K562 (cell line): ENCODE measurements around the gene TMEM81. TPM values are rescaled to one million over a fixed set of nuclear protein-coding genes. Genes with fewer than 3 reads are reported as not detected.

Source experiments
- ATF7 ChIP-seq: fragments of 450-650 bp; IDR thresholded peaks from 2 replicates; pipeline ENCODE4 v1.7.1; 2014; ENCODE audit warnings: mild to moderate bottlenecking, moderate library complexity
- DDX20 ChIP-seq: fragments of 450-650 bp; IDR thresholded peaks from 2 replicates; pipeline ENCODE4 v1.6.1; 2016; ENCODE audit warnings: missing genetic modification characterization, low read depth, mild to moderate bottlenecking, missing compliant biosample characterization, moderate library complexity
- FOXJ2 ChIP-seq: fragments of 200-800 bp; sonication (Bioruptor generic); IDR thresholded peaks from 2 replicates; pipeline ENCODE4 v1.6.1; 2016; ENCODE audit warnings: missing genetic modification characterization, missing compliant biosample characterization
- GABPA ChIP-seq: fragments of 200-800 bp; sonication (Bioruptor generic); conservative IDR thresholded peaks from 2 replicates; pipeline ENCODE4 v1.6.1; 2016; ENCODE audit warnings: low read depth, missing genetic modification characterization, missing compliant biosample characterization
- GABPB2 ChIP-seq: fragments of 250-450 bp; sonication (Bioruptor Pico); conservative IDR thresholded peaks from 2 replicates; pipeline ENCODE4 v1.5.1; 2021; ENCODE audit warnings: mild to moderate bottlenecking
- NONO ChIP-seq, 2 experiments: fragments of 200-400 bp in 1 of 2; fragments of 450-650 bp in 1 of 2; formaldehyde crosslinking in 1 of 2; IDR thresholded peaks; 2 replicates each; pipeline ENCODE4 v1.6.1; 2017; ENCODE audit warnings: low read depth in 2 of 2, mild to moderate bottlenecking in 2 of 2, moderate library complexity in 2 of 2, low read length in 1 of 2
- PCBP1 ChIP-seq: fragments of 200-400 bp; formaldehyde crosslinking; IDR thresholded peaks from 2 replicates; pipeline ENCODE4 v1.6.1; 2018; ENCODE audit warnings: mild to moderate bottlenecking, low read depth, low read length; ENCODE audit not compliant: poor library complexity, severe bottlenecking
- SMARCE1 ChIP-seq: fragments of 450-650 bp; IDR thresholded peaks from 2 replicates; pipeline ENCODE4 v1.7.1; 2016; ENCODE audit warnings: mild to moderate bottlenecking
- SPI1 ChIP-seq: IDR thresholded peaks from 2 replicates; pipeline ENCODE4 v1.6.1; 2011; ENCODE audit warnings: low read depth, low read length, control low read depth, borderline replicate concordance
- SUPT5H ChIP-seq: fragments of 450-650 bp; IDR thresholded peaks from 2 replicates; pipeline ENCODE4 v1.6.1; 2016
- ZNF785 ChIP-seq: fragments of 250-450 bp; sonication (Bioruptor Pico); IDR thresholded peaks from 2 replicates; pipeline ENCODE4 v1.4.0; 2020; ENCODE audit warnings: mild to moderate bottlenecking
- polyA plus RNA-seq, 8 experiments: library from polyadenylated mRNA; depleted of rRNA in 4 of 8; stranded (reverse) in 5 of 8; unstranded in 3 of 8; fragments of >200 nt; fragmentation: Nextera tagmentation in 2 of 8; fragmentation: Illumina TruSeq in 1 of 8; extraction: Ambion mirVana in 2 of 8; extraction: Trizol in 1 of 8; gene quantifications; 2 replicates each; pipeline versions ENCODE4 v1.2.1 to v1.2.3, GENCODE V29; 2011 to 2014; ENCODE audit warnings: inconsistent platforms in 1 of 8, missing spikeins in 1 of 8
- total RNA-seq, 7 experiments: library from RNA; depleted of rRNA in 6 of 7; stranded (reverse); fragments of >200 nt in 6 of 7; fragmentation: Illumina TruSeq in 2 of 7; extraction: Trizol in 2 of 7; gene quantifications; 2 replicates each; pipeline versions ENCODE4 v1.2.1 to v1.2.3, GENCODE V29; 2011 to 2021; ENCODE audit warnings: low replicate concordance in 1 of 7
- TF ChIP-seq, protein P1 (sequence below): fragments of 450-650 bp; IDR thresholded peaks from 2 replicates; pipeline ENCODE4 v1.6.1; 2018; ENCODE audit not compliant: partially characterized antibody
- TF ChIP-seq, protein P2 (sequence below): fragments of 200-600 bp; sonication (generic); IDR thresholded peaks from one replicate; pipeline ENCODE4 v1.6.1; 2012; ENCODE audit warnings: mild to moderate bottlenecking, low read depth, low read length, inconsistent platforms

Gene TMEM81
- total and polyA plus RNA-seq, 9 of the 15 experiments (the other 6 are each of a cell fraction or from before 2014, with no cell fraction given): 3.2 to 6.1 (median 4.4) TPM

DNA sequence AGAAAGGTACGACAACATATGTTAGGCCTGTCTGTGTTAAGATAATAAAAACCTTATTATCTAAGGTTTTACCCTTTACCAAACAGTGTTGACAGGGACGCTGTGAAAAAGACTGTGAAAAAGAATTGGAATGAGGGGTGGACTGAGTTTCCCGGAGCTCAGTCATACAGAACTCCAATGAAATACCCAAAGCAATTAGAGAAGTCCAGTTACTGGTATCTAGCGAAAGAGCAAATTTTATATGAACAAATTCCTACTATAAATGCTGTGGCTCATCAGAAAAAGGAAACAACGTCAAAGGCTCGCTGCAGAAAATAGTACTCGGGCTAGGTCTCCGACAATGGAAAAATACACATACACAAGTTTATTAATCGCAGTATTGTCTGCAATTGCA lies 38.2 kb upstream of the TMEM81 start (continued):
- TF ChIP-seq, protein P1, sequence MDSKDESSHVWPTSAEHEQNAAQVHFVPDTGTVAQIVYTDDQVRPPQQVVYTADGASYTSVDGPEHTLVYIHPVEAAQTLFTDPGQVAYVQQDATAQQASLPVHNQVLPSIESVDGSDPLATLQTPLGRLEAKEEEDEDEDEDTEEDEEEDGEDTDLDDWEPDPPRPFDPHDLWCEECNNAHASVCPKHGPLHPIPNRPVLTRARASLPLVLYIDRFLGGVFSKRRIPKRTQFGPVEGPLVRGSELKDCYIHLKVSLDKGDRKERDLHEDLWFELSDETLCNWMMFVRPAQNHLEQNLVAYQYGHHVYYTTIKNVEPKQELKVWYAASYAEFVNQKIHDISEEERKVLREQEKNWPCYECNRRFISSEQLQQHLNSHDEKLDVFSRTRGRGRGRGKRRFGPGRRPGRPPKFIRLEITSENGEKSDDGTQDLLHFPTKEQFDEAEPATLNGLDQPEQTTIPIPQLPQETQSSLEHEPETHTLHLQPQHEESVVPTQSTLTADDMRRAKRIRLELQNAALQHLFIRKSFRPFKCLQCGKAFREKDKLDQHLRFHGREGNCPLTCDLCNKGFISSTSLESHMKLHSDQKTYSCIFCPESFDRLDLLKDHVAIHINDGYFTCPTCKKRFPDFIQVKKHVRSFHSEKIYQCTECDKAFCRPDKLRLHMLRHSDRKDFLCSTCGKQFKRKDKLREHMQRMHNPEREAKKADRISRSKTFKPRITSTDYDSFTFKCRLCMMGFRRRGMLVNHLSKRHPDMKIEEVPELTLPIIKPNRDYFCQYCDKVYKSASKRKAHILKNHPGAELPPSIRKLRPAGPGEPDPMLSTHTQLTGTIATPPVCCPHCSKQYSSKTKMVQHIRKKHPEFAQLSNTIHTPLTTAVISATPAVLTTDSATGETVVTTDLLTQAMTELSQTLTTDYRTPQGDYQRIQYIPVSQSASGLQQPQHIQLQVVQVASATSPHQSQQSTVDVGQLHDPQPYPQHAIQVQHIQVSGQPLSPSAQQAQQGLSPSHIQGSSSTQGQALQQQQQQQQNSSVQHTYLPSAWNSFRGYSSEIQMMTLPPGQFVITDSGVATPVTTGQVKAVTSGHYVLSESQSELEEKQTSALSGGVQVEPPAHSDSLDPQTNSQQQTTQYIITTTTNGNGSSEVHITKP: no peak
- TF ChIP-seq SMARCE1 (peak; percentile 53; the same call in 1 of the 2 replicates), GABPA (peak; percentile 68), SPI1 (no peak), SUPT5H (no peak; the same call in none of the 2 replicates), GABPB2 (CRISPR knock-in tag) (no peak), NONO (IDR thresholded peaks at IDR 0.05; ENCODE audit: low read depth in 2 of 2, low read length in 1 of 2) (0 out of 4 replicates have a peak, but pooled peaks of 1 of the 2 experiments have one; percentile 23), FOXJ2 (no peak), PCBP1 (no peak), DDX20 (tag) (no peak), ATF7 (0 out of 2 replicates have a peak, but pooled peaks have one; percentile 35), ZNF785 (CRISPR knock-in tag) (no peak)
- TF ChIP-seq, protein P2, sequence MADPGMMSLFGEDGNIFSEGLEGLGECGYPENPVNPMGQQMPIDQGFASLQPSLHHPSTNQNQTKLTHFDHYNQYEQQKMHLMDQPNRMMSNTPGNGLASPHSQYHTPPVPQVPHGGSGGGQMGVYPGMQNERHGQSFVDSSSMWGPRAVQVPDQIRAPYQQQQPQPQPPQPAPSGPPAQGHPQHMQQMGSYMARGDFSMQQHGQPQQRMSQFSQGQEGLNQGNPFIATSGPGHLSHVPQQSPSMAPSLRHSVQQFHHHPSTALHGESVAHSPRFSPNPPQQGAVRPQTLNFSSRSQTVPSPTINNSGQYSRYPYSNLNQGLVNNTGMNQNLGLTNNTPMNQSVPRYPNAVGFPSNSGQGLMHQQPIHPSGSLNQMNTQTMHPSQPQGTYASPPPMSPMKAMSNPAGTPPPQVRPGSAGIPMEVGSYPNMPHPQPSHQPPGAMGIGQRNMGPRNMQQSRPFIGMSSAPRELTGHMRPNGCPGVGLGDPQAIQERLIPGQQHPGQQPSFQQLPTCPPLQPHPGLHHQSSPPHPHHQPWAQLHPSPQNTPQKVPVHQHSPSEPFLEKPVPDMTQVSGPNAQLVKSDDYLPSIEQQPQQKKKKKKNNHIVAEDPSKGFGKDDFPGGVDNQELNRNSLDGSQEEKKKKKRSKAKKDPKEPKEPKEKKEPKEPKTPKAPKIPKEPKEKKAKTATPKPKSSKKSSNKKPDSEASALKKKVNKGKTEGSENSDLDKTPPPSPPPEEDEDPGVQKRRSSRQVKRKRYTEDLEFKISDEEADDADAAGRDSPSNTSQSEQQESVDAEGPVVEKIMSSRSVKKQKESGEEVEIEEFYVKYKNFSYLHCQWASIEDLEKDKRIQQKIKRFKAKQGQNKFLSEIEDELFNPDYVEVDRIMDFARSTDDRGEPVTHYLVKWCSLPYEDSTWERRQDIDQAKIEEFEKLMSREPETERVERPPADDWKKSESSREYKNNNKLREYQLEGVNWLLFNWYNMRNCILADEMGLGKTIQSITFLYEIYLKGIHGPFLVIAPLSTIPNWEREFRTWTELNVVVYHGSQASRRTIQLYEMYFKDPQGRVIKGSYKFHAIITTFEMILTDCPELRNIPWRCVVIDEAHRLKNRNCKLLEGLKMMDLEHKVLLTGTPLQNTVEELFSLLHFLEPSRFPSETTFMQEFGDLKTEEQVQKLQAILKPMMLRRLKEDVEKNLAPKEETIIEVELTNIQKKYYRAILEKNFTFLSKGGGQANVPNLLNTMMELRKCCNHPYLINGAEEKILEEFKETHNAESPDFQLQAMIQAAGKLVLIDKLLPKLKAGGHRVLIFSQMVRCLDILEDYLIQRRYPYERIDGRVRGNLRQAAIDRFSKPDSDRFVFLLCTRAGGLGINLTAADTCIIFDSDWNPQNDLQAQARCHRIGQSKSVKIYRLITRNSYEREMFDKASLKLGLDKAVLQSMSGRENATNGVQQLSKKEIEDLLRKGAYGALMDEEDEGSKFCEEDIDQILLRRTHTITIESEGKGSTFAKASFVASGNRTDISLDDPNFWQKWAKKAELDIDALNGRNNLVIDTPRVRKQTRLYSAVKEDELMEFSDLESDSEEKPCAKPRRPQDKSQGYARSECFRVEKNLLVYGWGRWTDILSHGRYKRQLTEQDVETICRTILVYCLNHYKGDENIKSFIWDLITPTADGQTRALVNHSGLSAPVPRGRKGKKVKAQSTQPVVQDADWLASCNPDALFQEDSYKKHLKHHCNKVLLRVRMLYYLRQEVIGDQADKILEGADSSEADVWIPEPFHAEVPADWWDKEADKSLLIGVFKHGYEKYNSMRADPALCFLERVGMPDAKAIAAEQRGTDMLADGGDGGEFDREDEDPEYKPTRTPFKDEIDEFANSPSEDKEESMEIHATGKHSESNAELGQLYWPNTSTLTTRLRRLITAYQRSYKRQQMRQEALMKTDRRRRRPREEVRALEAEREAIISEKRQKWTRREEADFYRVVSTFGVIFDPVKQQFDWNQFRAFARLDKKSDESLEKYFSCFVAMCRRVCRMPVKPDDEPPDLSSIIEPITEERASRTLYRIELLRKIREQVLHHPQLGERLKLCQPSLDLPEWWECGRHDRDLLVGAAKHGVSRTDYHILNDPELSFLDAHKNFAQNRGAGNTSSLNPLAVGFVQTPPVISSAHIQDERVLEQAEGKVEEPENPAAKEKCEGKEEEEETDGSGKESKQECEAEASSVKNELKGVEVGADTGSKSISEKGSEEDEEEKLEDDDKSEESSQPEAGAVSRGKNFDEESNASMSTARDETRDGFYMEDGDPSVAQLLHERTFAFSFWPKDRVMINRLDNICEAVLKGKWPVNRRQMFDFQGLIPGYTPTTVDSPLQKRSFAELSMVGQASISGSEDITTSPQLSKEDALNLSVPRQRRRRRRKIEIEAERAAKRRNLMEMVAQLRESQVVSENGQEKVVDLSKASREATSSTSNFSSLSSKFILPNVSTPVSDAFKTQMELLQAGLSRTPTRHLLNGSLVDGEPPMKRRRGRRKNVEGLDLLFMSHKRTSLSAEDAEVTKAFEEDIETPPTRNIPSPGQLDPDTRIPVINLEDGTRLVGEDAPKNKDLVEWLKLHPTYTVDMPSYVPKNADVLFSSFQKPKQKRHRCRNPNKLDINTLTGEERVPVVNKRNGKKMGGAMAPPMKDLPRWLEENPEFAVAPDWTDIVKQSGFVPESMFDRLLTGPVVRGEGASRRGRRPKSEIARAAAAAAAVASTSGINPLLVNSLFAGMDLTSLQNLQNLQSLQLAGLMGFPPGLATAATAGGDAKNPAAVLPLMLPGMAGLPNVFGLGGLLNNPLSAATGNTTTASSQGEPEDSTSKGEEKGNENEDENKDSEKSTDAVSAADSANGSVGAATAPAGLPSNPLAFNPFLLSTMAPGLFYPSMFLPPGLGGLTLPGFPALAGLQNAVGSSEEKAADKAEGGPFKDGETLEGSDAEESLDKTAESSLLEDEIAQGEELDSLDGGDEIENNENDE: no peak
